Hindlimb muscle (tissue), 1 donor: ENCODE results near the gene ADIPOQ. TPM values are rescaled to one million over a fixed set of nuclear protein-coding genes. Genes with fewer than 3 reads are reported as not detected.
"Not testable (repeated sequence)": the region's sequence is repeated elsewhere in the genome, so short reads cannot be mapped to it uniquely, and the experiment has no call there.

Experiments
- DNase-seq: peaks from one replicate; pipeline ENCODE4 v3.0.0-alpha.2; 2013
- polyA plus RNA-seq: library from polyadenylated mRNA; unstranded; fragments of 120-200 nt; gene quantifications from one replicate; pipeline ENCODE4 v1.2.1, GENCODE V29; 2013; ENCODE audit not compliant: insufficient read length

ADIPOQ gene
- polyA plus RNA-seq: 7.3 TPM

DNA sequence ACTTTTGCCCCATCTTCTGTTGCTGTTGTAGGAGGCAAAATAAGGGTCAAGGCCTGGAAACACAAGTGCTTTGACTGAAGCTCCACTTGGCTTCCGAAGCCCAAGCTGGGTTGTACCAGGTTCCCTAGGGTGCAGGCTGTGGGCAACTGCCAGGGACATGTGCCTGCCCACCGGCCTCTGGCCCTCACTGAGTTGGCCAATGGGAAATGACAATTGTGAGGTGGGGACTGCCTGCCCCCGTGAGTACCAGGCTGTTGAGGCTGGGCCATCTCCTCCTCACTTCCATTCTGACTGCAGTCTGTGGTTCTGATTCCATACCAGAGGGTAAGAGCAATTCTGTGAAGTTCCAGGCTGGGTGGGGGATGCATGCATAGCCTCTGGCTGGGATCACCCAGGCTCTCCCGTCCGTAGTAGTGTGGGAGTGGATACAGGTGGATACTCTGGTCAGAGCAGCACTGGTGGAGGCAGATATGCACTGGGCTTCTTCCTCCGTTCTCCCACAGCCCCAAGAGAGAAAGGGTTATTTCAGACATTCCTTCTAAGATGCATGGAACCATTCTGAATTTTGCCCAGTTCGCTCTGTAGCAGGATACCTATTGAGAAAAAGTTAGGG lies at the start of gene ADIPOQ:
Gene ADIPOQ (plus strand): TSS at position 285 of the 613 bp plus-strand sequence. CDS start 10,349 bp downstream, outside the sequence.
- DNase-seq: no peak

DNA sequence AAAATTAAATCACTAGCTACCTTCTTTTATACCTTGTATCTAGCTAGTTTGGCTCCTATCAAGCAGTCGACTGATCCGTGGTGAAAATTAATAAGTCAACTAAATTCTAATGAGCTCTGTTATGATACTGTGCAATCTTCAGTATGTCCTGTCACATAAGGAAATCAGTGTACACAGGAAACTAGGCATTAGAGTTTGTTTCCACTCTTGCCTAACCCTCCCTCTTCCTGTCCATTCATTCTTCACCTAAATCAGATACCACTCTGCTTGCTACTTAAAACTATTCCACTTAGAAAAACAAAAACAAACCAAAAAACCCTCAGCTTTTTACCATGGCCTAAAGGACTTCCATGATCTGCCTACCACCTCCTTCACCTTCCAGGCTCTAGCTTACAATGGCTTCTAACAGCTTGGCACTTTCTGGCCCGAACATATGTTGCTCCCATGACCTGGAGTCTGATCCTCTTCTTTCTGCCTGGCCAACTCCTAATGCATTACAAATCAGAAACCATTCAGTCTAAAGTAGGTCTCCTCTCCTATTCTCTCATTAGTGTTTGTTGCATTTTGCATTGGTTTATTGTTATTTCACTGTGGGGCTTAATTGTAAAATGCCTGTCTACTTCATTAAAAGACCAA lies 44.2 kb upstream of the ADIPOQ start:
- no peak for DNase-seq

- DNase-seq: no peak
Observed at GRCh38 chr3:186800285-186800684, 42.2 kb upstream of the ADIPOQ start.

DNA sequence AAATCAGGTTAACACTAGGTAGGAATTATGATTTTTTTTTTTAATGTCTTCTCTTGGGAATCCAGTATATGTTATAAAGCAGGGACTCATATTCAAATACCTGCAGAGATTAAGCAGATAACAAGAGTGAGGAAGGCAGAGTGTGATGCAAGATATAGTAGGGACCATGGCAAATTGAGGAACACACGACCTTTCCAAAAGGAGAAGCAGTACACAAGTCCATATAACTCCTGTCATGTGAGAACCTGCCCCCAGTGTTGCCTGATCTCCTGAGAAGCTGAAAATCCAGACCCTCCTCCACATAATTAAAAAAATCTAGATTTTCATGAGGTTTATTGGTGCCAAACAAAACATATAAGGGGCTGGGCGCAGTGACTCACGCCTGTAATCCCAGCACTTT lies 39.8 kb upstream of the ADIPOQ start:
- no peak for DNase-seq

- DNase-seq: not testable (repeated sequence)
Observed at GRCh38 chr3:186803447-186803846, 39.1 kb upstream of the ADIPOQ start.

DNA sequence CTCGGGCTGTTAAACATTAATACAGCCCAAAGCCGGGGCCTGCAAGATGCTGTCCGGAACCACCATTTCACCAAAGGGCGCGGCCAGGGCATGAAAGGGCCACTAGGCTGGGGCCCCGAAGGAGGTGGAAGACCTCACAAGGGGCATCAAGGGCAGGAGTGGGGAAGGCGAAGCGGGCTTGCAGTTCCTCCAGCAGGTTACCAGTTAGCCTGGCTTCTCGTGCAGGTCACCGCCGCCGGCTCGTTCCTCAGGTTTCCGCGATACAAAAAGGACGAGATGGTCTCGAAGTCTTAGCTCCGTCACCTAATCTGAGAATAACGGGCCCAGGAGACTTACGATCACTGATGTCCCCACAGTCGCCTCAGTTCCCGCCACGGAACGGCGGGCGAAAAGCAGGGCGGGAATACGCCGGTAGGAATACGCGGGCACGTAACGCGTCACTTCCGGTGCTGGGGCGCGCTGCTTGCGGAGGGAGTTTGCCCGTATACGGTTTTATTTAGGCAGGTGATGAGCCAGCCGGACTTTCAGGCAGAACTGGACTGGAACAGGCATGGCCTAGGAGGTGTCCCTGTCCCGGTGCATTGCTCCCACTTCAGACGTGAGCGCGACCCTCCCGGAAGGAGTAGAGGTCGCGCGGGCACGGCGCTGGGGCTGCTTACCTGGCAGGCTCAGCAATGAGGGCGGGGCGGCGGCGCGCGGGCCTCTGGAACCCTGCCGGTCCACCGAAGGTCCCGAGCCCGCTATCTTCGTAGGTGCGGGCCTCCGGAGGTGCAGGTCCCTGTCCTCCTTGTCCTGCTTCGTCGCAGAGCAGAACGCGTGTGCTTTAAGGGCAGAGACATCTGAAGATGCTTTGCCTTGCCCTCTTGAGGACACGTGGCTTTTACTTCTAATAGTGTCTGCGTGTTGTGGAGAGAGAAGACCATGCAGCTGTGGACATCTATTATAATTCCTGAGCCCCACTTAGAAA lies 36.1 kb upstream of the ADIPOQ start, which contains the start of gene RFC4:
Gene RFC4 (minus strand): TSS at position 394 of the 967 bp plus-strand sequence. CDS start 1,769 bp downstream, outside the sequence.
- DNase-seq: peak; percentile 88

DNA sequence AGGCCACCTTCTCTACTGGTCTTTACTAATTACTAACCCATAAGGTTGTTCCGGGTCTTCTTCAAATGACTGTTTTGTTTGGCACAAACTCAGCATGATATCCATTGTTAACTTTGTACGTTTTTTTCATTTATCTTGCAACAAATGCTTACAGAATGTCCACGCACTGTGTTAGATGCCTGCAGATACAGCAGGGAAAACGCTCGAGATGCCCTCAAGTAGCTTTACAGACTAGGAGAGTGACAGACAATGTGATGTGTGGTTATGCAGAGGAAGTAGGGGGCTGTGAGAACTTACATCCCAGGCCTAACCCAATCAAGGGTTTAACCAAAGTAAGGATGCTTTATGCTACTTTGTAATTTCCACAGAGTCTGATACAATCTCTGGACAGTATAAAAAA lies 35.3 kb upstream of the ADIPOQ start:
- DNase-seq: no peak

DNA sequence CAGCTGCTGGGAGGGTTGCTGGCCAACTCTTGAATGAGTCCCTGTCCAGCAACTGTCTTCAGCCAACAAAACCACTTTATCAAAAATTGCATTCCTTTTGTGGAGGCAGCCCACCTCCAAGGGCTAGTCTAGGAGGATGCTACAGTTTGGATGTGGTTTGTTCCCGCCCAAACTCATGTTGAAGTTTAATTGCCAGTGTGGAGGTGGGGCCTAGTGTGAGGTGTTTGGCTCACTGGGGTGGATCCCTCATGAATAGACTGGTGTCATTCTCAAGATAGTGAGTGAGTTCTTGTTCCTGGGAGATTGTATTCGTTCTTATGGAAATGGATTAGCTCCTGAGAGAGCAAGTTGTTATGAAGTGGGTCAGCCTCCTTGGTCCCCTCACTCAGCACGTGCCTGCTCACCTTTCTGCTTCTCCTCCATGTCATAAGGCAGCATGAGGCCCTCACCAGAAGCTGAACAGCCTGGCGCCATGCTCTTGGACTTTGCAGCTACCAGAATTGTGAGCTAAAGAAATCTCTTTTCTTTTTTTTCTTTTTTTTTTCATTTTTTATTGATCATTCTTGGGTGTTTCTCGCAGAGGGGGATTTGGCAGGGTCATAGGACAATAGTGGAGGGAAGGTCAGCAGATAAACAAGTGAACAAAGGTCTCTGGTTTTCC lies 32.0 kb upstream of the ADIPOQ start:
- no peak for DNase-seq

- not testable (repeated sequence) for DNase-seq
Observed at GRCh38 chr3:186811313-186811712, 31.2 kb upstream of the ADIPOQ start.

DNA sequence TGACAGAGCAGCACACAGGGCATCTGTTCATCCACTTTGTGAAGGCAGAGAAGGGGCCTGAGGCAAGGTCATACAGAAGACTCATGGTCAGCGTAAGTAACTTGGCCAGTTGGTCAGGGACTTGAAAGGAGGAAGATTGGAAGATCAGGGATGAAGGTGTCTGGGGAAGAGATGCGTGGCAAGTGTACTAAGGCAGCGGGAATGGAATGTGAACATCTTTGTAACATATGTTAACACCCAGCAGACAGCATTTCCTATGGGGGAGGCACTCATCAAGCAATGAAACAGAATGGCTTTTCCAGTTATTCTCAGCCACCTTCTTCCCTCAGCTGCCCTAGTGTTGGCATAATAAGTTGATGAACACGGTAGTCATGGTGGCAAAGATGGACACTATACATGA lies 28.4 kb upstream of the ADIPOQ start:
- DNase-seq: no peak

- DNase-seq: no peak
Observed at GRCh38 chr3:186815435-186815834, 27.1 kb upstream of the ADIPOQ start.

GRCh38 chr3:186818516-186818915 lies 24.0 kb upstream of the ADIPOQ start:
- DNase-seq: no peak

DNA sequence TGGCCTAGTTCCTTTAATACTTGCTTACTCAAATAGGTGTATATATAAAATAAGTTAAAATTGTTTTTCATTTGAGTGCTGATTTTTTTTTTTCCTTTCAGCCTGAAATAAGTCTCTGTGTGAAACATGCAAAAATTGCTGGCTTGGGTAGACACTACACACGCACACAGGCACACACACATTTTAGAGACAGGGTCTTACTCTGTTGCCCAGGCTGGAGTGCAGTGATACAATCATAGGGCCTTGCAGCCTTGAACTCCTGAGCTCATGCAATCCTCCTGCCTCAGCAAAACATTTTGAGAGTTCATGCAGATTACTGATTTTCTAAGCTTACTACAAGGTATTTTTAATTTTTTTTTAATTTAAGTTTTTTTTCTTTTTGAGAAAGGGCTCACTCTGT lies 23.6 kb upstream of the ADIPOQ start:
- DNase-seq: no peak

GRCh38 chr3:186821429-186822387 lies 20.8 kb upstream of the ADIPOQ start:
- DNase-seq: peak; percentile 18

GRCh38 chr3:186822388-186822759 lies 20.1 kb upstream of the ADIPOQ start:
- not testable (repeated sequence) for DNase-seq

GRCh38 chr3:186823386-186823785 lies 19.1 kb upstream of the ADIPOQ start:
- DNase-seq: no peak

DNA sequence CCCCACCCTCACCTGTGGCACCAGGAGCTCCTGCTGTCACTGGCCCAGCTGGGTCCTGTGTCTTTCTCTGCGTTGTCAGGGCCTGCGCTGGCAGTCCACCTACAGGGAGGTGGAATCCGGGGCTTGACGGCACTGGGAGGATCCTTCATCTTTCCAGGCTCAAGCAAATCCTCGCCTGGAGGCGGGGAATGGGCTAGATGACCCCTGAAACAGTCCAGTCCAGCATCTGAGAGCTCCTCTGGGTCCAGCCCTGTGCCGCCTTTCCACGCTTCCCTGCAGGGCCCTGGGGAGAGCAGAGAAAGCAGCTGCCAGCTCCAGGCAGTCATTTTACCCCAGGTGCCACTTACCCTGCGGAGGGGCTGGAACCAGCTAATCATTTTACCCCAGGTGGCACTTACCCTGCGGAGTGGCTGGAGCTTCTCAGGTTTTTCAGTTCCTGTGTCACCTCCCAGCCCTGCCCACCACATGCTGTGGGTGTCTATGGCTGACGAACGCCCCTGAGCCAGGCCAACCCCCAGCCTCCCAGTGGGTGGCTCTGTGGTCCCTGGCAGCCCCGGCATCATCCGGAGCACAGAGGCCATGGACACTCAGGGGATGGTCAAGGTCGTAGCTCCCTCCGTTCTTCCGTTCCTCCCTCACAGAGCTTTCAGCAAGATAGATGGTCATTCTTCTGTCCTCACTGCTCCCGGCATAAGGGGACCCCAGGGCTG lies 17.9 kb upstream of the ADIPOQ start:
- no peak for DNase-seq

DNA sequence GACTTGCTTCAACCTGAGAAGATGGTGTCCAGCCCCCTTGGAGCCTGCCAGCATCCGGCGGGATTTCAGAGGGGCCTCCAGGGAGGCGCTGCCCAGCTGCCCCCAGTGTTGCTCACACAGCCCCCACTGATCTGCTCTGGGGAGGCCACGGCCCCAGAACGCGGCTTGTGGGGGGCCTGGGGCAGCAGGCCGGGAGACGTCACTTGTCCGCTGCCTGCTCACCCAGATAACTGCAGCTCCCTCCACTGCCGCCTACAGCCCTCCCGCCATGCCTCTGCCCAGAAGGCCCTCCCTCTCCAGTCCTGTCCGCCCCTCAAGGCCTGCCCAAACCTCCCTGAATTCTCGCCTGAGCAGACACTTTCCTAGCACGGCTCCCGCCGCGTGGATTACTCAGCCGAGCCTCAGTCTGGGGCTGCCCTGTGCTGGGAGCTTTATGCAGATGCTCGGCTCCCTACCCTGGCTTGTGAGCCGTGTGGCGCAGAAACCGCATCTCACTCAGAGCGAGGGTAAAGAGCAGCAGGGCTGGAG lies 17.2 kb upstream of the ADIPOQ start:
- DNase-seq: no peak

GRCh38 chr3:186825872-186826409 lies 16.6 kb upstream of the ADIPOQ start:
- DNase-seq: no peak

DNA sequence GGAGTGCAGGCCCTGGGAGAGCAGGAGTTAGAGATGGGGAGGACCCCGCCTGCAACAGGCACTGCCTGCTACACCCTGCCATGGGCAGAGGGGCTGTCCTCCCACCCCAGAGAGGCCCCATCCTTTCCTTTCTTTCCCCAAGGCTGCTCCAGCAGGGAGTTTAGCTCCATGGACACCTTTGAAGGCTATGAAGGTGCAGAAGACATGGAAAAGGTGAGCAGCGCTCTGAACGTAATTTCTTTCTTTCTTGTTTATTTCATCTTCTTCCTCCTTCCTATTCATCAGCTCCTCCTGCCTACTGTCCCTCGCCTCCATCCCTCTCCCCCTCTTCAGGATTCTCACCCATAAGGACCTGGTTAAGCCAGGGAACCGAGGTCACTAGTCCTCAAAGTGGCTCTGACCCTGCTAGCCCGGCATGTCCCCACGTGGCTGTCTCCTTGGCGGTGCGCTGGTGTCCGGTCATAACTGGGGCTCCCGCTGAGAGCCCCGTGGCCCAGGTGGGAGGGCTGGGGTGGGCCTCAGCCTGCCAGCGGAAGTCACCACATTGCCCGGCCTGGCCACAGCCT lies 16.0 kb upstream of the ADIPOQ start:
- no peak for DNase-seq
